Measurements from ENCODE around the gene ZFP36L1. TPM values are rescaled to one million over a fixed set of nuclear protein-coding genes. Genes with fewer than 3 reads are reported as not detected.

The ZFP36L1 gene
- total and polyA plus RNA-seq, 9 of the 15 experiments (the other 6 are each of a cell fraction or from before 2014, with no cell fraction given) = 1.3 to 26.6 (median 3.7) TPM

DNA sequence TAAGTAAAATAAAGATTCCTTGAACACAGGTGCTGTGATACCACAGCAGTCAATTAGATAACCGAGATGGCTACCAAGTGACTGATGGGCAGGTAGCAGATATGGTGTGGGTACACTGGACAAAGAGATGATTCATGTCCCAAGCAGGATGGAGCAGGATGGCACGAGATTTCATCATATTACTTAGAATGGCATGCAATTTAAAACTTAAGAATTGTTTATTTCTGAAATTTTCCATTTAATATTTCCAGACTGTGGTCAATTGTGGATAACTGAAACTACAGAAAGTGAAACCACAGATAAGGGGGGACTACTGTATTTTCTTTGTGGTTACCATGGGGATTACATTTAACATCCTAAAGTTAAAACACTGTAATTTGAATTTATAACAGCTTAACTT is 7.5 kb upstream of the ZFP36L1 start:
- ChIA-PET CTCF (ENCODE audit: low intra/inter-chr PET ratio) (no interaction called here), POLR2A (no interaction called here)
- FAIRE-seq (no peak), ATAC-seq (no peak), DNase-seq (ENCODE audit: extremely low read depth in 1 of 4, low spot score in 3 of 4) (no peak)
- Histone ChIP-seq H3K27ac (ENCODE audit: extremely low read depth, low read depth, low read length) (no peak overlapping the region), H3K27me3 (ENCODE audit: control insufficient read depth in 2 of 2, insufficient read depth in 2 of 2, low read length in 2 of 2) (no peaks in the 10 kb centered on the region), H3K4me2 (ENCODE audit: insufficient read depth, low read length) (no peak overlapping the region), H3K9ac (ENCODE audit: insufficient read depth in 1 of 2, low read depth in 2 of 2, low read length in 2 of 2) (no peak overlapping the region), H3K9me3 (replicated peaks; ENCODE audit: control insufficient read depth, insufficient read depth, low read depth, low read length) (peaks cover 2% of the 10 kb centered on the region), H3K36me3 (ENCODE audit: control insufficient read depth, insufficient read depth, low read length) (no peaks in the 10 kb centered on the region), H4K20me1 (replicated peaks; ENCODE audit: control insufficient read depth, insufficient read depth, low read length) (no peaks in the 10 kb centered on the region), H3K4me3 (no peak overlapping the region), H3K4me1 (replicated peaks in 1 of 2; ENCODE audit: control insufficient read depth in 2 of 2, insufficient read depth in 2 of 2, low read length in 2 of 2) (peaks cover 15% of the 10 kb centered on the region in 2 experiments; a peak in 4 of 5 replicates), H3K79me2 (ENCODE audit: control insufficient read depth, insufficient read depth, low read length) (peaks cover 8% of the 10 kb centered on the region; the same call in 2 of the 3 replicates), H2AFZ (ENCODE audit: low read depth, low read length) (no peak overlapping the region), H3K9me1 (ENCODE audit: control insufficient read depth, insufficient read depth, low read length) (no peaks in the 10 kb centered on the region)
- TF ChIP-seq SRSF7 (optimal IDR thresholded peaks at IDR 0.05; ENCODE audit: low read depth, low read length) = no peak
- no peak for TF ChIP-seq PCBP2 (IDR thresholded peaks at IDR 0.05; ENCODE audit: low read depth, low read length, poor library complexity, severe bottlenecking)
- TF ChIP-seq, protein P1, sequence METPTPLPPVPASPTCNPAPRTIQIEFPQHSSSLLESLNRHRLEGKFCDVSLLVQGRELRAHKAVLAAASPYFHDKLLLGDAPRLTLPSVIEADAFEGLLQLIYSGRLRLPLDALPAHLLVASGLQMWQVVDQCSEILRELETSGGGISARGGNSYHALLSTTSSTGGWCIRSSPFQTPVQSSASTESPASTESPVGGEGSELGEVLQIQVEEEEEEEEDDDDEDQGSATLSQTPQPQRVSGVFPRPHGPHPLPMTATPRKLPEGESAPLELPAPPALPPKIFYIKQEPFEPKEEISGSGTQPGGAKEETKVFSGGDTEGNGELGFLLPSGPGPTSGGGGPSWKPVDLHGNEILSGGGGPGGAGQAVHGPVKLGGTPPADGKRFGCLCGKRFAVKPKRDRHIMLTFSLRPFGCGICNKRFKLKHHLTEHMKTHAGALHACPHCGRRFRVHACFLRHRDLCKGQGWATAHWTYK (CRISPR knock-in tag; IDR thresholded peaks at IDR 0.05) = no peak
- TF ChIP-seq HDAC6 (IDR thresholded peaks at IDR 0.05; ENCODE audit: low read depth, low read length) = no peak
- TF ChIP-seq, protein P2, sequence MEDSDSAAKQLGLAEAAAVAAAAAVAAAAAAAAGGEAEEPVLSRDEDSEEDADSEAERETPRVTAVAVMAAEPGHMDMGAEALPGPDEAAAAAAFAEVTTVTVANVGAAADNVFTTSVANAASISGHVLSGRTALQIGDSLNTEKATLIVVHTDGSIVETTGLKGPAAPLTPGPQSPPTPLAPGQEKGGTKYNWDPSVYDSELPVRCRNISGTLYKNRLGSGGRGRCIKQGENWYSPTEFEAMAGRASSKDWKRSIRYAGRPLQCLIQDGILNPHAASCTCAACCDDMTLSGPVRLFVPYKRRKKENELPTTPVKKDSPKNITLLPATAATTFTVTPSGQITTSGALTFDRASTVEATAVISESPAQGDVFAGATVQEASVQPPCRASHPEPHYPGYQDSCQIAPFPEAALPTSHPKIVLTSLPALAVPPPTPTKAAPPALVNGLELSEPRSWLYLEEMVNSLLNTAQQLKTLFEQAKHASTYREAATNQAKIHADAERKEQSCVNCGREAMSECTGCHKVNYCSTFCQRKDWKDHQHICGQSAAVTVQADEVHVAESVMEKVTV (CRISPR knock-in tag; IDR thresholded peaks at IDR 0.05) = no peak
- no peak for TF ChIP-seq EWSR1 (IDR thresholded peaks at IDR 0.05; ENCODE audit: borderline replicate concordance, low read depth, partially characterized antibody)
- TF ChIP-seq POLR2G (IDR thresholded peaks at IDR 0.05; ENCODE audit: low read depth, low read length) = no peak
- no peak for TF ChIP-seq CSDE1 (IDR thresholded peaks at IDR 0.05)
- TF ChIP-seq XRCC5 (IDR thresholded peaks at IDR 0.05; ENCODE audit: low read depth, low read length) = no peak
- TF ChIP-seq MTF1 (CRISPR knock-in tag; IDR thresholded peaks at IDR 0.05; ENCODE audit: borderline replicate concordance) = no peak
- in situ Hi-C loops (cut with MboI) (no loop called here), intact Hi-C loops (cut with micrococcal nuclease) (no loop called here)
- BruUV-seq (replicated peaks) = no TSS peak
- 48% methylated on average over 2 of the region's 2 CpGs for WGBS (ENCODE audit: insufficient coverage, low coverage, missing lambda C conversion rate)
